PC-3 (cell line): ENCODE results near the gene CMSS1.

Source experiments
- EZH2 ChIP-seq: fragments of 300-600 bp; sonication (generic); IDR thresholded peaks from one replicate; pipeline ENCODE4 v1.6.1; 2017; ENCODE audit warnings: antibody characterized with exemption, mild to moderate bottlenecking, low read length; ENCODE audit not compliant: unreplicated experiment
- EZH2phosphoT487 ChIP-seq: fragments of 300-600 bp; sonication (generic); IDR thresholded peaks from 2 replicates; pipeline ENCODE4 v1.6.1; 2018; ENCODE audit warnings: mild to moderate bottlenecking, antibody characterized with exemption, low read length, borderline replicate concordance
- TF ChIP-seq, protein P1 (sequence below): fragments of 300-600 bp; sonication (generic); conservative IDR thresholded peaks from 2 replicates; pipeline ENCODE4 v1.5.1; 2017; ENCODE audit warnings: antibody characterized with exemption, low read depth, mild to moderate bottlenecking, low read length

GRCh38 chr3:100110162-100110561 lies 292.5 kb downstream of the CMSS1 start:
- TF ChIP-seq EZH2 (no peak), EZH2phosphoT487 (no peak)
- TF ChIP-seq, protein P1, sequence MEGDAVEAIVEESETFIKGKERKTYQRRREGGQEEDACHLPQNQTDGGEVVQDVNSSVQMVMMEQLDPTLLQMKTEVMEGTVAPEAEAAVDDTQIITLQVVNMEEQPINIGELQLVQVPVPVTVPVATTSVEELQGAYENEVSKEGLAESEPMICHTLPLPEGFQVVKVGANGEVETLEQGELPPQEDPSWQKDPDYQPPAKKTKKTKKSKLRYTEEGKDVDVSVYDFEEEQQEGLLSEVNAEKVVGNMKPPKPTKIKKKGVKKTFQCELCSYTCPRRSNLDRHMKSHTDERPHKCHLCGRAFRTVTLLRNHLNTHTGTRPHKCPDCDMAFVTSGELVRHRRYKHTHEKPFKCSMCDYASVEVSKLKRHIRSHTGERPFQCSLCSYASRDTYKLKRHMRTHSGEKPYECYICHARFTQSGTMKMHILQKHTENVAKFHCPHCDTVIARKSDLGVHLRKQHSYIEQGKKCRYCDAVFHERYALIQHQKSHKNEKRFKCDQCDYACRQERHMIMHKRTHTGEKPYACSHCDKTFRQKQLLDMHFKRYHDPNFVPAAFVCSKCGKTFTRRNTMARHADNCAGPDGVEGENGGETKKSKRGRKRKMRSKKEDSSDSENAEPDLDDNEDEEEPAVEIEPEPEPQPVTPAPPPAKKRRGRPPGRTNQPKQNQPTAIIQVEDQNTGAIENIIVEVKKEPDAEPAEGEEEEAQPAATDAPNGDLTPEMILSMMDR = no peak
